Upper lobe of right lung (tissue), 1 donor: Measurements from ENCODE around the gene PDE1C. TPM values are rescaled to one million over a fixed set of nuclear protein-coding genes. Genes with fewer than 3 reads are reported as not detected.

Source experiments
- ATAC-seq: fragments of 200-7000 bp; cut with Tn5 transposase; one replicate; pipeline ENCODE4 v1.9.1; 2020; ENCODE audit warnings: mild to moderate bottlenecking, moderate library complexity
- DNase-seq: peaks from one replicate; pipeline ENCODE4 v3.0.0-alpha.2; 2020
- H3K27ac ChIP-seq: fragments of 200-600 bp; one replicate; pipeline ENCODE4 v1.8.0; 2022
- H3K27me3 ChIP-seq: fragments of 200-600 bp; one replicate; pipeline ENCODE4 v1.8.0; 2022; ENCODE audit warnings: mild to moderate bottlenecking
- H3K36me3 ChIP-seq: fragments of 200-600 bp; one replicate; pipeline ENCODE4 v1.8.0; 2022
- H3K4me1 ChIP-seq: fragments of 200-600 bp; one replicate; pipeline ENCODE4 v1.8.0; 2022
- H3K4me3 ChIP-seq: fragments of 200-600 bp; one replicate; pipeline ENCODE4 v1.8.0; 2022; ENCODE audit warnings: mild to moderate bottlenecking
- H3K9me3 ChIP-seq: fragments of 200-600 bp; one replicate; pipeline ENCODE4 v1.8.0; 2022
- intact Hi-C: fragments of 100-400 bp; cut with DNase I; formaldehyde crosslinking; loops from one replicate; pipeline ENCODE4 v1.11.0; 2022
- long read RNA-seq: library from polyadenylated mRNA; unstranded; transcript quantifications from one replicate; pipeline ENCODE4 v2.0.0, GENCODE V29; 2021
- total RNA-seq: library from RNA; stranded (reverse); fragmentation: NEBNext Ultra II Directional; extraction: Animal tissue kit (Norgen Biotek cat#: 25700); gene quantifications from one replicate; pipeline ENCODE4 v1.2.1, GENCODE V29; 2021
- TF ChIP-seq, protein P1 (sequence below): fragments of 200-600 bp; IDR thresholded peaks from one replicate; pipeline ENCODE4 v1.8.0; 2022; ENCODE audit warnings: antibody characterized with exemption
- donor health status: DM: no; HTN: yes; CAD: no; lungs with severe emphysema.

PDE1C gene
- 13.0 TPM for total RNA-seq
- long read RNA-seq, transcript PDE1C-205 (18 exons, 2,952 nt) = major isoform, 7 of 15 reads
- long read RNA-seq, partial matches to known transcripts = 0 of 15 reads
- long read RNA-seq, other reads (novel, unspliced or antisense) = 7 of 15 reads

DNA sequence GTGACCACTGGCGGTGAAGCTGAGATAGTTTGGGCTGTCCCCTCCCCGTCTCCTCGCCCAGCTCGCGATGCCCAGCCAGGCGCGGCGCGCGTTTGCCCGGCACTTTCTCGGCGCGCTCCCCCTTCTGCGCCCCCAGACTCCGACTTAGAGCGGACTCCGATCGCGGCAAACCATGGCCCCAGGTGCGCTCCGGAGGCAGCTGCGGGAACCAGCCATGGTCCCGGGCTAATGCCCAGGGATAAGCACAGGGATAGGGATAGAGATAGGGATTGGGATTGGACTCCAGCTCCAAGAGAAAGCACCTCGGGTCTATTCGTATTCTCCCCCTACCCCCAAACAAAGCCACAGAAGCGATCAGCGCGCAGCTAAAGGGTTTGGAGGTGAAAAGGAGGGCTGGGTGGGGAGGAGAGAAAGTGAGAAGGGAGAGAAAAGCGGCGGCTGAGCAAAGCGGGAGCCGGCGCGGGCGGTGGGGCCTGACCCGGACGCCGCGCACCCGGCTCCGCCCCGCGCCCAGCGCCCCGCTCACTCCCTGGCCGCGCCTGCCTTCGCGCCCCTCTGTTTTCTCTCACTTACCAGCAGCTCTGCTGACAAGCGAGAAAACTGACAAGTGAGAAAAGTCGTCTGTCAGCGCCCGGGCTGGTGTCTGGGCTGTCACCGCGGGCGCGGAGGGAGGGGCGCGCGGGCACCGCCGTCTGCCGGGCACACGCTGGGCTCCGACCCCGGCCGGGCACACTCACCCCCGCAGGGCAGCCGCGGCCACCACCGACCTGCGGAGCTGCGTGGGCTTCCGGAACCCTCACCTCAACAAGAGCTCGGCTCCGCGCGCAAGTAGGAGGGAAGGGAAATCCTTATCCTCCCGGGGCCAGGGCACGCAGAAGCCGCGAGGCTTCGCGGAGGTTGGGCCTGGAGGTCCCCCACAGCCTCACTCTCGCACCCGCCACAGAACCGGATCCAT is at the start of gene PDE1C:
Gene PDE1C, minus strand, starts transcription at position 2 of the 955 bp plus-strand sequence.
- intact Hi-C loops = no loop called here
- ATAC-seq (peak; percentile 53), DNase-seq (no peak)
- Histone ChIP-seq H3K27me3 (peaks cover 16% of the 10 kb centered on the region), H3K4me3 (peak within 1 kb of the TSS; percentile 53), H3K27ac (peak within 1 kb of the TSS; percentile 65), H3K36me3 (no peaks in the 10 kb centered on the region), H3K4me1 (no peaks in the 10 kb centered on the region), H3K9me3 (no peaks in the 10 kb centered on the region)
- TF ChIP-seq, protein P1, sequence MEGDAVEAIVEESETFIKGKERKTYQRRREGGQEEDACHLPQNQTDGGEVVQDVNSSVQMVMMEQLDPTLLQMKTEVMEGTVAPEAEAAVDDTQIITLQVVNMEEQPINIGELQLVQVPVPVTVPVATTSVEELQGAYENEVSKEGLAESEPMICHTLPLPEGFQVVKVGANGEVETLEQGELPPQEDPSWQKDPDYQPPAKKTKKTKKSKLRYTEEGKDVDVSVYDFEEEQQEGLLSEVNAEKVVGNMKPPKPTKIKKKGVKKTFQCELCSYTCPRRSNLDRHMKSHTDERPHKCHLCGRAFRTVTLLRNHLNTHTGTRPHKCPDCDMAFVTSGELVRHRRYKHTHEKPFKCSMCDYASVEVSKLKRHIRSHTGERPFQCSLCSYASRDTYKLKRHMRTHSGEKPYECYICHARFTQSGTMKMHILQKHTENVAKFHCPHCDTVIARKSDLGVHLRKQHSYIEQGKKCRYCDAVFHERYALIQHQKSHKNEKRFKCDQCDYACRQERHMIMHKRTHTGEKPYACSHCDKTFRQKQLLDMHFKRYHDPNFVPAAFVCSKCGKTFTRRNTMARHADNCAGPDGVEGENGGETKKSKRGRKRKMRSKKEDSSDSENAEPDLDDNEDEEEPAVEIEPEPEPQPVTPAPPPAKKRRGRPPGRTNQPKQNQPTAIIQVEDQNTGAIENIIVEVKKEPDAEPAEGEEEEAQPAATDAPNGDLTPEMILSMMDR = no peak

DNA sequence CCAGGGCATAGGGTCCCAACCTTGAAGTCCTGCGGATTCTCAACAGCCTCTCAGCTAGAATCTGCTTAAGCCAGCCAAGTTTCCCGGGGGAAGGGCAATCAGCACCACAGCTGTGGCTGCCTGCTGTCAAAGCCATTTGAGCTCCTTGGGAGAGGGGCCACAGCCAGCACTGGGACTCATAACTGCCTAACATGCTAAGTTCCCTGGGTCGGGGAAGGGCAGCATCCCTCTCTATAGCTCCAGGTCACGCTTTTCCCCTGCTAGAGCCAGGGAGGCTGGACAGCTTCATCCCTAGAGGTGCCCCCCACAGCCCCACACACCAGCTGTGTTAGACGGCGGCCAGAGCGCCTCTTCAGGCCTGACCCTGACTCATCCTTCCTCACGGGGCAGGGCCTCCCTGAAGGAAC is 49.6 kb upstream of the PDE1C start:
- TF ChIP-seq, protein P1 = no peak
- ATAC-seq = no peak
- H3K27me3 ChIP-seq = no peaks in the 10 kb centered on the region
- no peaks in the 10 kb centered on the region for H3K9me3 ChIP-seq
- H3K36me3 ChIP-seq = no peaks in the 10 kb centered on the region
- no peak for DNase-seq
- no peaks in the 10 kb centered on the region for H3K4me1 ChIP-seq
- intact Hi-C loops = no loop called here
- H3K4me3 ChIP-seq = no peak overlapping the region
- H3K27ac ChIP-seq = no peak overlapping the region

GRCh38 chr7:32117837-32118236 is 47.6 kb upstream of the PDE1C start:
- Histone ChIP-seq H3K27me3 (no peaks in the 10 kb centered on the region), H3K27ac (no peak overlapping the region), H3K4me3 (no peak overlapping the region), H3K9me3 (no peaks in the 10 kb centered on the region), H3K4me1 (no peaks in the 10 kb centered on the region), H3K36me3 (no peaks in the 10 kb centered on the region)
- no peak for DNase-seq
- no peak for ATAC-seq
- TF ChIP-seq, protein P1 = no peak
- intact Hi-C loops = no loop called here

GRCh38 chr7:32116436-32116835 is 46.2 kb upstream of the PDE1C start:
- Histone ChIP-seq H3K9me3 (no peaks in the 10 kb centered on the region), H3K36me3 (no peaks in the 10 kb centered on the region), H3K4me1 (no peaks in the 10 kb centered on the region), H3K27me3 (no peaks in the 10 kb centered on the region), H3K4me3 (no peak overlapping the region), H3K27ac (no peak overlapping the region)
- no peak for ATAC-seq
- intact Hi-C loops = no loop called here
- no peak for DNase-seq
- TF ChIP-seq, protein P1 = no peak

DNA sequence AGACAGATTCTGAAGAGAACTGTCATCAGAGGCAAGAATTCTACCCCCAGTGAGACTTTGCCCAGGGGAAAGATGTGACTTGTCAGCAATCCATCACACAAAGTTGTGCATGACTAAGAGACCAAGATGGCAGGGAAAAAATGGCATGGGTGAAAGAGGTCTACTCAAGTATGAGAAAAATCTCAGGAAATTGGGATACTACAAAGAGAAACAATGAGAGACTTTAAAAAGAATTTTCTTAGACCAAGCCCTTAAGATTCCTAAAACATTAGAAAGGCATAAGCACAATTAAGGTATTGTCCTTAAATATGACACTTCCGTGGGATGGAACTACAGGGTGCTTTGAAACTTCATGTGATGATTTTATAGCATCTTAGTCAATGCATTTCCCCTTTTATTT is 45.6 kb upstream of the PDE1C start:
- ATAC-seq = no peak
- intact Hi-C loops = no loop called here

More for the DNA sequence above, 45.6 kb upstream of the PDE1C start:
- Histone ChIP-seq H3K27ac (no peak overlapping the region), H3K36me3 (no peaks in the 10 kb centered on the region), H3K27me3 (no peaks in the 10 kb centered on the region), H3K4me1 (no peaks in the 10 kb centered on the region), H3K4me3 (no peak overlapping the region), H3K9me3 (no peaks in the 10 kb centered on the region)
- TF ChIP-seq, protein P1 = no peak
- DNase-seq = no peak
